HPDE6-E6E7 (cell line): ENCODE data around the gene CDC14B.
"Not testable (repeated sequence)": the region's sequence is repeated elsewhere in the genome, so short reads cannot be mapped to it uniquely, and the experiment has no call there.

ENCODE experiments used
- DNase-seq: peaks from one replicate; pipeline ENCODE4 v3.0.0; 2011; ENCODE audit warnings: missing footprints; ENCODE audit errors: extremely low spot score

The CDC14B gene

DNA sequence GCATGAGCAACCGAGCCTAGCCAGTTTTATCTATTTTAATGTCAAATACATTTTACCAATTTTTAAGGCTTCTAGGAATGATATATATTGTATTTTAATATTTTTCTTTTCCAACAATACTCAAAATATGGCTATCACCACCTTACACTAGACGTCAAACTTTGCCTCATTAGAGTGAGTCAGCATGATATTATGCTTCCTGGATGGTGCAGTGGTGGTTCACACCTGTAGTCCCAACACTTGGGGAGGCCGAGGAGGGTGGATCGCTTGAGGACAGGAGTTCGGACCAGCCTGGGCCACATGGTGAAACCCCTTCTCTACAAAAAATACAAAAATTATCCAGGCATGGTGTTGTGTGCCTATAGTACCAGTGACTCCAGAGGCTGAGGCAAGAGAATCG, 7.3 kb upstream of the CDC14B start:
- no peak for DNase-seq

DNA sequence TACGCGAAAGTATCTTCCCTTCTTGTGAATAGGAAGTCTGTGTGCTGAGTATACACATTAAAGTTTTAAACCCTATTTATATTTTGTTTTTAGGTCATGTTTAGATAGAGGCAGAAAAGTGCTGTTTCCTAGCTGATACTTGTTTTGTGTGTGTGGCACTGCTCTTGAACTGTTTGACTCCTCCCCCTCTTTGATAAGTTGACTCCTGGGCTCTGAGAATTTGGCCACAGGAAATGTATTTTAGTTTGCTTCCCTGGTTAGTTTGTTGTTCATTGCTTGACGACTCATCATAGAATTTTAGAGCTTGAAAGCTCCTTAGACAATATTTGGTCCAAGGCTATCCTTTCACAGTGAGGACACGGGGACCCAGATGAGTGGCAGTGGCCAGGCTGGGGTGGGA, 2.0 kb upstream of the CDC14B start:
- DNase-seq: no peak

DNA sequence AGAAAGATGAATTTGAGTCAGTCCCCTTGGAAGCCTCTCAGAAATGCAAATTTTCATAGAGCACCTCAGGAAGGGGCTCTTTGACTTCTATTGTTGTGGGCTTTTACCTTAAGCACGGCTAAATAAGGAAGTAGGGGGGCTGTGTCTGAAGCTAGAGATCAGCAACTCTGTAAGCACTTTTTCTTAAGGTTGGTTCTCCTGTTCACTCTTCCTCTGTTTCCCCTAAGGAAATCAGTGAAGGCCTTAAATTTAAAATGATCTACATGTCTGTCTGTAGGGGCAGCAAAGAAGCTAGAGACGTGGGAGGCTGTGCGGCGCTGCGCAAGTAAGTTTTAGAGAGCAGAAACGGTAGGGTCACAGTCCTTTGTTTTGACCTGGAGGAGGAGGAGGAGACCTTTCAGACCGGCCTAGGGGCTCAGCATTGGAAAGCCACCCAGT, 1.2 kb upstream of the CDC14B start:
- DNase-seq: no peak

DNA sequence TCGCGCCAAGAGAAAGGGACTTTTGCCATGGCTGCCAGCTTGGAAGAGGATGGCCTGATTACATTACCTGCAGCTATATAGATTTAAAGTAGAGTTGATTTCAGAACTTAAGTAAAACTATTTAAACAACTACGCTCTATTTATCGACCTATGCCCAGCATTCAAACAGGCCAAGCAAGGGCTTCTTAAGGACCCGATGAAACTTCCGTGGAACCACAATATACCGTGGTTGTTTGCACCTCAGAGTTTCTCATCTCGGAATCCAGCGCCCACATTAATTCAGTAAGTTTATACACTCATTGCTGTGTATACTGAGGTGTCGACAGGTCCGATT, 505 bp upstream of the CDC14B start:
- no peak for DNase-seq

DNA sequence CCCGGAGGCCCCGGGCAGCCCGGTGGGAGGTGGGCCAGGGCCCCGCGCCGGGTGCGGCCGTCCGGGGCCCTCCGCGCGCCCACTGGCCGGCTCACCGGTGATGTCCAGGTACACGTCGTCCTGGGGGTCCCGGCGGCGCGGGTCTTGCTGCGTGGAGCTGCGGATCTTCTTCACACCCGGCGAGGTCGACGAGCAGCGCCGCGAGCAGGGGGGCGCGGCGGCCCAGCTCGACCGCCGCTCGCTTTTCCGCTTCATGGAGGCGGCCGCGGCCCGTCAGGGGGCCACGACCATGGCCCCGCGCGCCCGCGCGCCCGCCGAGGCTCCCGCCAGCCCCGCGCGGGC, 548 bp downstream of the CDC14B start:
- DNase-seq: no peak

DNA sequence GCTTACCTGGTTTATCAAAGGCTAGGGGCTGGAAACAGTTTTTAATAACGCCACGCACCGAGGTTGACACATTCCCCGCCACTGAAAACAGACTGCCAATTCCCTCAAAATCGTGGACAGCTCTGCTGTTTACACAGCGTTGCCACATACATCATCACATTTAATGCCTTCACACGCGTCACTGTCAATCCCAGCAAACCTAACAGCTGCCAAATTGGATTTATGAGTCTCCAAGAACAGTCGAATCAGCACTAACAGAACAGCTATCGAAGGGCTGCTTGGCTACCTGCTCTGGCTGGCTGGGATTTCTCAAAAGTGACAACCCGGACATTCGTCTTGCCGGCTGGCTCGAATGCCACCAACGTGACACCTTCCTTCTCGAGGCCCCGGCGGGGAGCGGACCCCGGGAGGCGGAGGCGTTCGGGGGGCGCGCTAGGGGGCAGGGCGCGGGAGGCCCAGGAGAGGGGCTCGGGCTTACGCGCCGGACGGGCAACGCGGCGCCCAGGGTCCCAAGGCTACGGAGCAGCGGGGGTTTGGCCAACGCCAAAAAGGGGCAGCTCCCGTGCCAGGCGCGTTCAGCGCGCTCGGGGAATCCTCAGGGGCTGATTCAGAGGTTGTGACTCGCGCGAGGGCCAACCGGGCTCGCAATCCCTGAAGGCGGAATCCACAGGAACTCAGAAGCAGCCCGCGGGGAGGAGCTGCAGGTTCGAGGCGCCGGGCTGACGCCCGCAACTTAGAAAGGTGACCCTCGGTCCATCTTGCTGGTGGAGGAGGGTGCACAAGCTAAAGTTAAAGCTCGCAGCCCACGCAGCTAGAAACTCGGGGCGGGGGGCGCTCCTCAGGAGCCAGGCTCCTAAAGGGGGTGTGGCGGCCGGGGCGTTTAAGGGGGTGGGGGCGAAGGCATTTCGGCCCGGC, 1.2 kb downstream of the CDC14B start:
- DNase-seq: peak; percentile 26

DNA sequence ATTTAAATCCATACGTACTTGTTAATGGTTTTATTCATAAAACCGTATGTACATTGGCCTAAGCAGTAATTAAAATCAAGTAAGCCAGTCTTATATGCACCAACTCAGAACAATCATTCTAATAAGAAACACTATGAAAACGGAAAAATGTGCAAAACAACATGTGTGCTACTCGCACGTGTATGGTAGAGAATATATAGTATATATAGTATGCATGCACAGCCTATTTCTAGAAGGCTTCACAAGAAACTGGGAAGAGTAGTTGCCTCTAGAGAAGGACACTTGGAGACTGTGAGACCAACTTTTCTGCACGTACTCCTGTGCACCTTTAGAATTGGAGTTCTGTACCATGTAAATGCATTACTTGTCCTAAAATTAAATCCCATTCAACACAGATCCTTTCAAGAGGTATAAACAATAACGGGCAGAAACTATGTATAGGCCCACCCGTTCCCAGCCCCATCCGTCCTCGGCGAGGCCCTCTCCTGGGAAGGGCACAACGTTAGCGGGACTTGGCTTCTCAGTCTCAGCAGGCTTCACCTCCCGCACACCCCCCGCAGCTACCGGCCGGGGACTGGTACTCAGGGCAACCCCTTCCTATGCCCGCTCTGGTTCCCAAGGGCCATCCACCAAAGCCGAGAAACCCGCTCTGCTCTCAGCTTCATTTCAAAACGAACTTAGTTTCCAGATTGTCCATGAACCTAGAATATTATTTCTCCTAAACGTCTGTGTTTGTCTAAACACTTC, 2.0 kb downstream of the CDC14B start:
- no peak for DNase-seq

DNA sequence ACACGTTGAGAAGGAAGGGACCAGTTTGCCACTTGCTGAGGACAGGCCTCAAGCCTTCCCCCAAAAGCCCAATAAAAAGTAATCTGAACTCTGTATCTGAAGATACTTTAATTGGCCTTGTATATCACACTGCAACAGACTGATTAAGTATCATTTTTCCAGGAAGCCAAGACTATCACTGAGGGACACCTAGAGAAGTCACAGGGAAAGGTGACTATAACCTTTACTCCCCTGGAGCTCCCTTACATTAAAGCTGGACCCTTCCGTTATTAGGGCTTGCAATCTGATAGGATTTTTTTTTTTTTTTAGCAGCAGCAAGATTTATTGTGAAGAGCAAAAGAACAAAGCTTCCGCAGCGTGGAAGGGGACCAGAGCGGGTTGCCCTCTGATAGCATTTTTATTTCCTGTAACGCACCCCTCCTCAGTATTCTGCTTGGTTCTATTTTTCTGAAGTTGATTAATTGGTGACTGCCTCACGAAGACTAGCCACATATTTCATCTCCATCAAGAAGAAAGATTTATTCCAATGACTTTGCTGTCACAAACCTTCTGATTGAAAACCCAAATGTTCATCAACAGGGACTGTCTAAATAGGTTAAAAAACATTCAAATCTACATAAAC, 2.7 kb downstream of the CDC14B start:
- no peak for DNase-seq

DNA sequence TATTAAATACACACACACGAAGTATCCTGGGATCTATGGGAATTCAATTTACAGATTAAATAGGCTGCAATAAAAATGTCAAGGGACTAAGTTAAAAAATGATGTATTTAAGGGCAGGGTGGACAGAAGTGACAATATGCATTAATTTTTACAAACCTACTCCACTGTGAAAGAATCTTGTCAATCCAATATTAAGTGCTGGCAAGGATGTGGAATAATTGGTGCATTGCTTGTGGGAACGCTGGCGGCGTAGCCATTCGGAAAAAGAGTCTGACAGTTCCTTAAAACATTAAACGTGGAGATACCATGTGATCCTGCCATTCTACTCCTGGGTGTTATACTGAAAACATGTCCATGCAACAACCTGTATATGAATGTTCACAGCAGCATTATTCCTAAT, 4.2 kb downstream of the CDC14B start:
- no peak for DNase-seq

DNA sequence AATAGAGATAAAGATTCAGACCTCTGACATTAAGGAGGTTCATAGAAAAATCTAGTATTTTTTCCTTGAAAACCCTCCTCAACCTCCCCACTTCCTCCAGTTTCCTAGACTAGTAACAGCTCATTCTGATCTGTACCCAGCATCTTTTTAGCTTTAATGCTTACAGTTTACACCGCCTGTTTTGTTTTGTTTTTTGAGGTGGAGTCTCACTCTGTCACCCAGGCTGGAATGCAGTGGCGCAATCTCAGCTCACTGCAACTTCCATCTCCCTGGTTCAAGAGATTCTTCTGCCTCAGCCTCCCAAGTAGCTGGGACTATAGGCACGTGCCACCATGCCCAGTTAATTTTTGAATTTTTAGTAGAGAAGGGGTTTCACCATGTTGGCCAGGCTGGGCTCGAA, 5.0 kb downstream of the CDC14B start:
- not testable (repeated sequence) for DNase-seq

DNA sequence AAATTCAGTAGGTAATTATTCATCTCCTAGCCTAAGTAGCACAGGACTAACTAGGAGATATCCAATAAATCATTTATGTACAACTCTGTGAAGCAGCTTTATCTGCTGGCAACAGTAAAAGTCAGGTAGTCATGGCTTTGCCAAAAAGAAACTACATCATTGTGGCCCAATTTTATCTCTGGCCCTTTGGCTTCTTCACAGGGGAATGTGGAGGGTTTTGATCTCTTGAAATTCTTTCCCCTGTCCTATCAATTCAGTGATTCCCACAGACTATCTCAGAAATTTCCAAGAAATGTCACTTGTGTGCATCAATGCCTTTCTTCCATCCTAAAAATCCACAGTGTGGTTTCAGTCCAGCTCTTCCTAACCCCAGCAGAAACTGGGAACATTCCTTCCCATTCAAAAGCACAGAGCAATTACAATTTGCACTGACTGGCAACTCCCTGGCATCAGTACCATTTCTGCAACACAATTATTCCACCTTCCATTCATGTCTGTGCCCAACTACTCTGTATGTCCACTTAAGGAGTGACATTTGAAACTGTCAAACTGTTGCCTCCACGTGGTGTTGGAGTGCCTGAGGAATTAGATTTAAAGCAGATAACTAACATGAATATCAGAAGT, 6.6 kb downstream of the CDC14B start:
- DNase-seq: no peak

DNA sequence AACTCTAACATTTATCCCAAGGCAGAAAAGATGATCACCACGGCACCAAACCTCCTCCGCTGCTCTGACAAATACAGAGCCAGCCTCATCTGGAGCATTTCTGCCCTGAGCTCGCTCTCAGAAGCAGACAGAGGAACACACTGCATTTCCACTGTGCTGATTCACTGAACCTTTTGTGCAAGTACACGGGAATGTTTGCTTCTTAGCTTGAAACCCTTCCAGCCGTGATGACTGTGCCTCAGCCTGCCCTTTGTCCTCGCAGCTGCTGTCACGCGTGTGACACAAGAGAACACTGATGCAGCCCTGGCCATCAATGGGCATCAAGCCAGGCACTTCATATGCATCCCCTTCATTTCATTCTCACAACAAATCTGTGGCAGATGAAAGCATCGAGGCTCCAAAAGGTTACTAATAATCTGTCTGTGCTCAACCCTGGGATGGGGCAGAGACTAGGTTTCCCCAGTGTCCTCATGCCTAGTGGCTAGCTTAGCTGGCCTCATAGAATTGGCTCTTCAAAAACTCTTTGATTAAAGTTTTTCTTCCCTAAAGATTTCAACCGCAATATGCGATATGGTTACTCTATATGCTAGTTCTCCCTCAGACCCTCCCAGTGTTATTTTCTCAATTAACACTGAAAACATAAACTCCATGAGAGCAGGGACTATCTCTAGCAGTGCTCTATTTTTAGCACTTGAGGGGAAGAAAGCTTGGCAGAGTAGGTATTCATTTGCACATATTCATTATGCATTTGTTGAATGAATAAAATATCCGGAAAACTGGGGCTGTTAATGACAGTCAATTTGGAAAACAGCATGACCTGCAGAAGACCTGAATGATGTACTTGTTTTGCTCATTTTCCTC, 7.3 kb downstream of the CDC14B start:
- DNase-seq: peak; percentile 13

DNA sequence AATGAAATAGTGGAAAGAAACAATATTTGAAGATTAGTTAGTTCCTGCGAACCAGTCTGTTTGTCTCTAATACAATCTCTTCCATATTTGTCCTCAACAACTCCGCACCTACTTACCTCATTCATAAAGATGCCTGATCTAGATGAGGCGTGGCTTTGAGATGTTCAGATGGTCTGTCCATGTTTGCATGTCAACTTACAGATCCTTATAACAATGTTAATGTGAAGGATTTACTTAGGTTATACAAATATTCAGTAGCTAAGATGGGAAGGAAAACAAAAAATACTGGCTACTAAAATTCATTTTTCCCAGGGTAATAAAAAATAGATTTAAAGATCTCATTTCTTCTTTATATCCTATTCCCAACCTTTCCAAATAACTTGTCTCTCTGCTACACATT, 8.3 kb downstream of the CDC14B start:
- DNase-seq: no peak

DNA sequence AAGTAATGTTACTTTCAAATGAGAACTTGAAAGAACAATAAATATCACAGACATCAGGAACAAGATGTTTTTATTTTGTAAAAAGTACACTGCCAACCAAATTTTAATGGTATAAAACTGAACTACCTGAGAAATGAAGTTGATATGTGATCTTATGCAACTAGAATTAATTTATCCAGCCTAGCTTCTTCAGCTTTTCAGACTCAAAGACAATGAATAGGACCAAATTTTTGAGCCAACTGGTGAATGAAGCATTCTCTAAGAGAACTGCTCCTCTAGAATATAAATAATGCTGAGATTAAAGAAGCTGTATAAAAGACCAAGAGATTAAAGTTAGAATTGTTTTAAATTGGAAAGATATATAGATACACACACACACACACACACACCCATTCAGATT, 9.9 kb downstream of the CDC14B start:
- DNase-seq: no peak

DNA sequence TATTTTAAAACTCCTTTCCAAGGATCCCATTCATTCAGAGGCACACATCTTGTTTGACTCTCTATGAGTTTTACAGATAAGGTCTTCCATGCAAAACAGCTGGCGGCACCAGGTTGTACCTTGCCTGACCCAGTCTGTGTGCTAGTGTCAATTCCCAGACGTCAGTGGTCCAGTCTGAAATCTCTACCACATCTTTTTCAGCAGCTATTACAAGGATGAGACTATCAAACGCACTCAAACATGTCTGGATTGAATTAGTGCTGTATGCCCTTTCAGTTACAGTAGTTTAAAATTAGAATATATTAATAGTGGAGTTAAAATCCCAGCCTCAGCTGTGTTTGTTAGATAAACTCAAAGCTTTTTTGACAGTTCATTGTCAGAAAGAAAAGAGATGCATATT, 11.7 kb downstream of the CDC14B start:
- DNase-seq: no peak

DNA sequence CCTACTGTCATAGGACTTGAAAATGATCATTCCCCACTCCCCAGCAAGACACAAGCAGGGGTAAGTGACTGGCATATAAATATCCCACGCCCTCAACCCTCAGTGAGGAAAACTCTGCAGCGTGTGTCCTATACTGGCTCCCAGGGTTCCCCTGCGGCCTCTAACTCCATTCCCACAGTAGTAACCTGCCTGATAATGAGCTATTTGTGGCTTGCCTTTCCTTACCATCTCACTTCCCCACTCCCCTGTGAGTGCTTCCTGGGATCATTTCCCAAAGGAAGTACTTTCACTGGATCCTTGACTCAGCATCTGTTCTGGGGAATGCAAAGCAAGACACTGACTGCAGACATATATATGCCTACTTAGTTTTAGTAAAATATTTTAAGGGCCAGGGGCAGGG, 14.3 kb downstream of the CDC14B start:
- DNase-seq: no peak

DNA sequence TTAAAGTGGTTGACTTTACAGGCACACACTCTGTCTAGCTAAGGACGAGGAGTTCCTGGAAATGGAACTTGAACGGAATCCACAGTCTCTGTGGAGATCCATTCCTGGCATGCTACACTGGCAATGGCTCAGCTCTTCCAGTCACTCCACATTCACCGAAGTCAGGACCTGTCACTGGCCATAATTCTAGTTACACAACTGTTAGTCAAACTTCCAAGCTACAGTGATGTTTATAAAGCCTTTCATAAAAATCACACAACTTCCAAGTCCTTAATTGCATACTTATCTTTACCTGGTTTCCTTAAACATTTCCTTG, 15.7 kb downstream of the CDC14B start:
- DNase-seq: no peak

DNA sequence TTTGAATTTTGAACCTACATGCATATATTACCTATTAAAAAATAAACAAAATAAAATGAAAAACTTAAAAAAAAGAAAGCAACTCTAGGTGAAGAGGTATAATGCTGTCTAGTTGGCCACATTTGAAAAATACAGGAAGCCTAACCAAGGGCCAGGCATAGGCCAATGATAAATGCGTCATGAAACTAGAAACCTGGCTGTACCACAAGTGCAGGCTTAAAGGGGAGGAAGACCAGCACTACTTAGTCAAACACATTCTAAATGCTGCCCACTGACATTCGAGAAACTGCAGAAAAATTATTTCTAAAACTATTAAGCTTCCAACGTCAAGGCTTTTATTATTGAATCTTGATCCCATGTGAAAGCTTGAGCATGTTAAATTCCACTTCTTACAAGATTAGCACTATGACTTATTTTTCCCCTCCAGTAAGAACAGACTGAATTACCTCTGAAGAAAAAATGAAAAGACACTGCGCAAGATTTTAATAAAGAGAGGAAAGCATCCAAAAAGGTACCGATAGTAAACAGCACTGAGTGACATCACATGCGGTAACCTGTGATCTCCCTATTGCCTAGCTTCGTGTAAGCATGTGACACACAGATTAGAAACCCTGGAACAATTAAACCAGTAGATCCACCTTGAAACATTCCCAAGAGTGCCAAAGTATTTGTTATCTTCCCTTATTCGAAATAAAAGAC, 16.2 kb downstream of the CDC14B start:
- no peak for DNase-seq

DNA sequence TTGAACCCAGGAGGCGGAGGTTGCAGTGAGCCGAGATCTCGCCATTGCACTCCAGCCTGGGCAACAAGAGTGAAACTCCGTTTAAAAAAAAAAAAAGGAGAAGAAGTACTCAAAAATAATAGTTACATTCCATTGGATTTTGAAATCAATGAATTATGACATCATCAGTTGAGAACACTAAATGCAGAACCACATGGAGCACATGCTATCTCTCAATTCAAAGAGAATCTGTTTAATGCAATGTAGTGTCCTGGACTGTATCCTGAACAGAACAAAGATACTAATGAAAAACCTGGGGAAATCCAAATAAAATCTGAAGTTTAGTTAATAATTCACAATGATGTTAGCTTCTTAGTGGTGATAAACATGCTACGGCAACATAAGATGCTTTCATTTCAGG, 20.3 kb downstream of the CDC14B start:
- DNase-seq: no peak

DNA sequence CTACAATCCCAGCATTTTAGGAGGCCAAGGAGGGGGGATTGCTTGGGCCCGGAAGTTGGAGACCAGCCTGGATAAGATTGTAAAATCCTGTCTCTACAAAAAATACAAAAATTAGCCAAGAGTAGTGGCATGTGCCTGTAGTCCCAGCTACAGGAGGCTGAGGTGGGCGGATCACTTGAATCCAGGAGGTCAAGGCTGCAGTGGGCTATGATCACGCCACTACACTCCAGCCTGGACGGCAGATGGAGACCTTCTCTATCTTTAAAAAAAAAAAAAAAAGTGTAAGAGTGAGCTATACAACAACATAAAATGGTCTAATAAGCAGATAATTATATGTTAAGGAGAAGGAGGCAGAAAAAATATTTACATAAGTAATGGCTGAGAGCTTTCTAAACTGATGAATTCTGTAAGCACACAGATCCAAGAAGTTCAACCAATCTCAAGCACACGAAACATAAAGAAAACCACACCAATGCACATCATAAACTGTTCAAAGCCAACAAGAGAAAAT, 23.0 kb downstream of the CDC14B start:
- DNase-seq: no peak
